Skeletal muscle cell (primary cell): ENCODE measurements around the gene ATP6V0A4.
"Not testable (repeated sequence)": the region's sequence is repeated elsewhere in the genome, so short reads cannot be mapped to it uniquely, and the experiment has no call there.

Experiments used
- DNase-seq: peaks from one replicate; pipeline ENCODE4 v3.0.0-alpha.2; 2010; ENCODE audit warnings: low read depth
- H3K4me3 ChIP-seq: 2 replicates; pipeline ENCODE4 v1.5.1; 2011; ENCODE audit warnings: low read depth, mild to moderate bottlenecking, control low read depth, low read length, moderate library complexity

ATP6V0A4 gene

DNA sequence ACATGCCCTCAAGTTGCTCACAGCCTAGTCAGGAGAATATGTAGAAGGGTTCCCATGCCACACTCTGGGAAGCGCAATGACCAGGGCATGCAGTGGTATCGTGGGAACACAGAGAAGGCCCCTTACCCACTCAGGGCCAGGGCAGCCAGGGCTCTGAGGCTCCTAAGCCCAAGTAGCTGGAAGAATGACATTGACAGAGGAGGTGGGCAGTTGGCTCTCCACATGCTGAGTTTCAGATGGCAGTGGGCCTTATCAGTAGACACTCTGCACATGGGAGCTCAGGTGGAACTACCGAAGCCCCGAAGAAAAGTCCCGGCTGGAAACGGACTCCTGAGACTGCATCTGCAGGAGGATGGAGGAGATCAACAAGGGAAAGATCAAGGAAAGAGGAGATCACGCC lies 81.1 kb downstream of the ATP6V0A4 start:
- no peak overlapping the region for H3K4me3 ChIP-seq
- no peak for DNase-seq

DNA sequence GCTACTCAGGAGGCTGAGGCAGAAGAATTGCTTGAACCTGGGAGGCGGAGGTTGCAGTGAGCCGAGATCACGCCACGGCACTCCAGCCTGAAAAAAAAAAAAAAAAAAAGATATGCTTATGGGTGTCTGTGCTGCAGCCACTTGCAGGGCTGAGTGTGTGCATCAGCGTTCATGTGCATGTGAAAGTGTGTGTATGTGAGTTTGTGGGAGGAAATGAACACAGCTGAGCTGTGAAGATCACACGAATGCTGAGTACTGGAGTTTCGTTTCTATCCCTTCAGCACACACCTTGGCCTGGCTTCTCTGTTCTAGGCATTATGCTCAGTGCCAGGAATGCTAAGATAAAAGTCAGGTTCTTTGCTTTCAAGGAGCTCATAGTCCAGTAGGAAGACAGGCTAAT lies 84.8 kb downstream of the ATP6V0A4 start:
- no peak overlapping the region for H3K4me3 ChIP-seq
- no peak for DNase-seq

DNA sequence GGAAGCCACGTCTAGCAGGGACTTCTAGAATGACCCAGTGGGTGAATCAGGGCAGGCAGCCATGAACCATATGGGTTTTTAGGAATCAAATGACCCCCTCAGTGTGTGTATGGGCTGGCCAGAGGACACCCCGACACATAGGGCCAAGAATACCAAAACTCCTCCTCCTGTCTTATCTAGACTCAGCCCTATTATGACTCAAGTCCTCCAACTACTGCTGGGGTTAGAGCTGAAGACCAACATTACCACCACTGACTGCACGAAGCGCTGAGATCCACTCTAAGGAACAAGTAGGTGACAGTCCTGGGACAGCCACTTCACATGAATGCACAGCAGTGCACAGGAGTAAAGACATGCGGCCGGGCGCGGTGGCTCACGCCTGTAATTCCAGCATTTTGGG lies 85.3 kb downstream of the ATP6V0A4 start:
- DNase-seq = no peak
- no peak overlapping the region for H3K4me3 ChIP-seq

DNA sequence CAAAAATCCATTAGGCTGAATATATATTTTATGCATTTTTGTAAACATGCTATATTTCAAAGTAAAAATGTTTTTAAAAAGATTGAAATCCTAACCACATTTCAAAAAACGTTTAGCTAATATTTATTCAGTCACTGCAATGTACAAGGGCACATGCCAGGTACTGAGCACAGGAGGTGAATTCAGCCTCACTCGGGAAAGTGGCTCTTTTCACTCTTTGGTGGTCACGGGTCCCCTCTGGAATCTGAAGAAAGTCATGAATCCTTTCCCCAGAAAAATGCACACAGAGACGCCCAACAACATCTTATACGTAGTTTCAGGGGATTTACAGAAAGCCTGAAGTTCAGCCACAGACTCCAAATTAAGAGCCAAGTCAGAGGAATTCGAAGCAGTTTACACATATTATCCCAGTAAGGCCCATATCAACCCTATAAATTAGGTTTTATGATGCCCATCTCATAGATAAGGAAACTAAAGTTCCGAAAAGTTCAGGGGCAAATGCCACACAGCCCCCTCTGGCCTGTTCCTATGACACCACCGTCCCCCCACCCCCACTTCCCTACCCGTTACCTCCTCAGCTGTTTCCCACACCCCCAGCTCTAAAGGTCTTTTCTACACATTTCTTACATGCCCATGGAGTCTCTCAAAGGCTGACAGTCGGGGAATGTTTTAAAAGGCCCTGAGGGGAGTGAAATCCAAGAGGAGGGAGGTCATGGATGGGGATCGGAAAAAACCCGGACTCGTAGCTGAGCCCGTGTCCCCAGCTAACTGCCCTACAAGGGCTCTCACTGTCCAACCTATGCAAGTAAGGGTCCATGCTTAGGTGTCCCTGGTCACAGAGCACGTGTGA lies 87.2 kb downstream of the ATP6V0A4 start:
- H3K4me3 ChIP-seq = no peak overlapping the region
- DNase-seq = no peak

DNA sequence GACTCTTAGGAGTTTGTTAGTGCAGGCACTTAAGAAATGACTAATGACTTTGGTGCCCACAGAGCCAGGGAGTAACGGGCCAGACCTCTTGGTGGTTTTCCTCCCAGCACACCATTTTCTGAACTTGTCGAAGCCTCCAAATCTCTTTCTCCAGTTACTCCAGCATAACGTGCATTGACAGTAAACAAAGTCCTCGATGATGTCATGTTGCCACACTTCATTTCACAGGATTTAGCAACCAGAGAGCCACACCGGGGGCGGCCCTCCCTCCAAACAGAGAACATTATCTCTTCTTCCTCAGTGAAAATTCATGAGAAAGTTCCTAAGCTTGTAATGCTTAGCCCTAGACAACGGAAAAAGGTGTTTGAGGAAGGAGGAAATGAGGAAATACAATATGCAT lies 92.8 kb downstream of the ATP6V0A4 start:
- H3K4me3 ChIP-seq = no peak overlapping the region
- DNase-seq = no peak

DNA sequence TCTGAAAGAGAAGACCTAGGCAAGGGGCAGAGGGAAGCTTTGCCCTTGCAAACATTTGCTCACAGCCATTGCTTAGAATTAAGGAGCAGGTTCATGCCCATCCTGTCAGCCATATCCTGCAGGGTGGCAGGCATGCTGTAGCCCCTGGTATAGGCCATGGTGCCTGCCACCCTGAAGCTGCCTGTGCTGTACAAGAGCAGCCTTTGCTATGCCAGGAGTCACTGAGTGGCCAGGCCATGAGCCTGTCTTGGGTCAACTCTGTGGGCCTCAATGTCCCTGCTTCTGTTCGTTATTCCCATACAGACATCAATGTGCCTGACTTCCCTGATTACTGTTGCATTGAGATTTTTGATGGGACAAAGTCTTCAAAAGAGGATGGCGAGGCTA lies 96.5 kb downstream of the ATP6V0A4 start:
- DNase-seq = no peak
- no peak overlapping the region for H3K4me3 ChIP-seq

DNA sequence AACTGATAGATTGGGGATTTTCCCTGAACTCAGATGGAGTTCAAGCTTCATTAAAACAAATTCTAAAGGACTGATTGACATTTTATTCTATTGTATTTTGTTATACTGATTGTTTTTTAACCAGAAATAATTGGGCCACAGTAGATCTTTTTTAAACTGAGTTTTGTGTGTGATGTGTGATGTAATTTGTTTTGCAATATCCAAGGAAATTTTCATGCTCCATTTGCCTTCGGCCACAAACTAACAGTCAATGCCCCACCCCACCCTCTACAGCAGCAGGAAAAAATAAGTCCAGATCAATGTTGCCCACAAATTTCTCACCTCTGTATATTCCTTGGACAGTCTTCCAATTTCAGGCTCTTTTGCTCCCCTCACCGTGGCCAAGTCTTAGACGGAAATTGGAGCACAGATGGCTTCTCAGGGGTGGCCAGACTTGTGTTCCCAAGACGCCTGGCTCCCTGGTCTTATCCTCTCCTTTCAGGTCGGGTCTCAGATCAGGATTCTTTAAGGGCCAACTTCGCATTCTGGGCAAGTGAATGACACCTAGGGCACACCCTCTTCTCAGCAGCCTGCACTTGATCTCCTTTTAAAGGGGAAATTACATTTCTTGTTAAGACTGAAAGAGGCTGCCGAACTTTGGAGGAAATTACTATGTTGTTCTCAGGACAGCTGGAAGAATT lies 97.0 kb downstream of the ATP6V0A4 start, which contains the start of gene SVOPL:
TSS of gene SVOPL (minus strand) at position 506 of the 680 bp plus-strand sequence. CDS start 22,317 bp downstream, outside the sequence.
- no peak for DNase-seq
- no peak within 1 kb of the TSS for H3K4me3 ChIP-seq

DNA sequence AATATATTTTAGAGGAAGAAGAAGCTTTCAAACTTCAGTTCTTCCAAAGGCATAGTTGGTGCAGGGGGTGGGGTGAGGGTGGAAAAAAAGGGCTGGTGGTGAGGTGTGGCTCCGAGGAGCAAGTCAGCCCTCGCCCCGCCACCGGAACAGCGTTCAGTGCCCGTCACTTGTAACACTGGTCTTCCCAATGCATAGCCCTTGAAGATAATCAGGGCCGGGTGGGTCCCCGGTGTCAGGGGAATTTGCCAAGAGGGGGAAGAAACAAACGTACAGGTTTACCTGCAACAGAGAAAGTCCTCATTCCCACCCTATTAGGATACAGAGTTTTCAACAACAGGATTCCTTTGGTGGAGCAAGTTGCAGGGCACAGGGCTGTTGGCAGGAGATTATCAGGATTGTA lies 98.3 kb downstream of the ATP6V0A4 start:
- DNase-seq = no peak
- no peak overlapping the region for H3K4me3 ChIP-seq

DNA sequence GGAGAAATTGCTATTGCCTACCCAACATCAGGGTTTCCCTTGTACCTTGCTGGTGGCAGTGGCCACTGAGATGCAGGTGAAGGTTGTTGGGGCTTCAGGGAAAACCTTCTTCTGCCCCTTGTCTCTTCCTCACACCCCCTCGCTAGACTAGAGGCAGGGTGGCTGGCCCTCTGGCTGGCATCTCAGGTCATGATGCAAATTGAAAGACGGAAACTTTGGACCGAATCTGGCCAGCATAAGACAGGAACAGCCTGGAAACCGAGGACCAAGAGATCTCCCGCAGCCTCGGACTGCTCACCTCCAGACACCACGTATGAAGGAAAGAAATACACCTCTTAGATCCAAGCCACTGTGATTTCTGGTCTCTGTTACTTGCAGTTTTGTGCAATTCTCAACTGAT lies 99.7 kb downstream of the ATP6V0A4 start:
- DNase-seq = no peak
- H3K4me3 ChIP-seq = no peak overlapping the region

DNA sequence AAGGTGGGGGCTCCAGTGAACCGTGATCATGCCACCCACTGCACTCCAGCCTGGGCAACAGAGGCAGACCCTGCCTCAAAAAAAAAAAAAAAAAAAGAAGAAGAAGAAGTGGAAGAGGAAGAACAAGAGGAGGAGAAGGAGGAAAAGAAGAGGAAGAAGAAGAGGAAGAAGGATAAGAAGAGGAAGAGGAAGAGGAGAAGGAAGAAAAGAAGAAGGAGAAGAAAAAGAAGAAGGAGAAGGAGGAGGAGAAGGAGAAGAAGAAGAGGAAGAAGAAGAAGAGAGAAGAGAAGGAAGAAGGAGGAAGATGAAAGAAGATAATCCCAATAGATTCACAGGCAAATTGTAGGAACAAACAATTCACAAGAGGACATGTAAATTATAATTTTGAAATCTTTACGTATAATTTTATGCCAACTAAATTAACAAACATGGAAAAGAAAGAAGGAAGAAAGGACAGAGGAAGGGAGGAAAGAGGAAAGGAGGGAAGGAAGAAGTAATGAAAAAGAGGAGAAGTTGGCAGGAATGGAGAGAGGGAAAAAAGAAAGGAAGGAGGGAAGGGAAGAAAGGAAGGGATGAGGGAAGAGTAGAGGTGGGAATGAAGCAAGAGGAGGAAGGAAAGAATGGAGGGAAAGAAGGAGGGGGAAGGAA lies 100.3 kb downstream of the ATP6V0A4 start:
- DNase-seq = no peak

DNA sequence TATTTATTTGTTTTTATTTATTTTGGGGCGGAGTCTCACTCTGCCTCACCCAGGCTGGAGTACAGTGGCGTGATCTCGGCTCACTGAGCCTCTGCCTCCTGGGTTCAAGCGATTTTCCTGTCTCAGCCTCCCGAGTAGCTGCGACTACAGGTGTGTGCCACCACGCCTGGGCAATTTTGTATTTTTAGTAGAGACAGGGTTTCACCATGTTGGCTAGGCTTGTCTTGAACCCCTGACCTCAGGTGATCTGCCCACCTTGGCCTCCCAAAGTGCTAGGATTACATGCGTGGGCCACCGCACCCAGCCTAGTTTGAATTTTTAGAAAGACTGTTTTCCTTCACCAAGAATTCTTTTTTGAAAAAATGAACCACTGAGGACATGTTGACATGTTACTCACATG lies 102.2 kb downstream of the ATP6V0A4 start:
- DNase-seq, H3K4me3 ChIP-seq: not testable (repeated sequence)

More for the DNA sequence above, 100.3 kb downstream of the ATP6V0A4 start:
- no peak overlapping the region for H3K4me3 ChIP-seq

DNA sequence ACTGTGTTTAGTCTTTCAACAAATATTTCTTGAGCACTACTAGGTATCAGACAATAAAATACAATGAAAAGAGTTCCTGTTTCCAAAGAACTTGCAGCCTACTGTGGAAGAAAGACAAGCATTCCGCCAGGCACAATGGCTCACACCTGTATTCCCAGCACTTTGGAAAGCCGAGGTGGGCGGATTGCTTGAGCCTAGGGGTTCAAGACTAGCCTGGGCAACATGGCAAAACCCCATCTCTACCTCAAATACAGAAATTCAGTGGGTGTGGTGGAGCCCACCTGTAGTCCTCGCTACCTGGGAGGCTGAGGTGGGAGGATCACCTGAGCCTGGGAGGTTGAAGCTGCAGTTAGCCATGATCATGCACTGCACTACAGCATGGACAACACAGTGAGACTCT lies 102.9 kb downstream of the ATP6V0A4 start:
- DNase-seq = no peak
- no peak overlapping the region for H3K4me3 ChIP-seq

DNA sequence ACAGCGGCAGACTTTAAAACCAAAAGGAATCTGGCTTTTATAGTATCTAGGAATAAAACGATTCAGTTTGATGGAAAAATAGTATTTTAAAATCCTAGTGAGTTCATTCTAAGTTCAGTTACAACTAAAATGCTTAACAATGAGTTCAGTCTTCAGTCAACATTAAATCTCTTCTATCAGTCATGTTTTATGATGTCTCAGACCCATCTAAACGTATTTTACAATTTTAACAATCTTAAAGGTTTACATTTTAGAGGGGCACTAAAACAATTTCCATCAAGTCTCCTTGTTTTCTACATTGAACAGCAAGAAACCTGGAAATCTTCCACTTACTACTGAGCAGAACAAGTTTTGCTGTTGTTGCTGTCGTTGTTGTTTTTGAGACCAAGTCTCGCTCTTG lies 106.8 kb downstream of the ATP6V0A4 start:
- H3K4me3 ChIP-seq = no peak overlapping the region
- no peak for DNase-seq

DNA sequence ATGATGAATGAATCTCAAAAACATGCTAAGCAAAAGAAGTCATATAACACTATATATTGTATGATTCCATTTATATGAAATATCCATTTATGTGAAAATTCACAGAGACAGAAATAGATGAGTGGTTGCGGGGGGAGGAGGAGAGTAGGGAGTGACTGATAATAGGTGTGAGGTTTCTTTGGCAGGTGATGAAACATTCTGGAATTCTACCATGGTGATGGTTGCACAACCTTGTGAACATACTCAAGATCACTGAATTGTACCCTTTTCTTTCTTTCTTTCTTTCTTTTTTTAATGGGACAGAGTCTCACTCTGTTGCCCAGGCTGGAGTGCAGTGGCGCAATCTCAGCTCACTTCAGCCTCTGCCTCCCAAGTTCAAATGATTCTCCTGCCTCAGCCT lies 107.5 kb downstream of the ATP6V0A4 start:
- no peak overlapping the region for H3K4me3 ChIP-seq
- DNase-seq = no peak

DNA sequence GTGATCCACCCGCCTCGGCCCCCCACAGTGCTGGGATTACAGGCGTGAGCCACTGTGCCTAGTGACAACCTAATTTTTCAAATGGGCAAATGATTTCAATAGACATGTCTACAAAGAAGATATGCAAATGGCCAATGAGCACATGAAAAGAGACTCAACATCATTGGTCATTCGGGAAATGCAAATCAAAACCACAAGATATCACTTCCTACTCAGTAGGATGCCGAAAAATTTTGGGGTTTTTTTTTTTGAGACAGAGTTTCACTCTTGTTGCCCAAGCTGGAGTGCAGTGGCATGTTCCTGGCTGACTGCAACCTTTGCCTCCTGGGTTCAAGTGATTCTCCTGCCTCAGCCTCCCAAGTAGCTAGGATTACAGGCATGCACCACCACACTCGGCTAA lies 110.0 kb downstream of the ATP6V0A4 start:
- not testable (repeated sequence) for H3K4me3 ChIP-seq, DNase-seq

DNA sequence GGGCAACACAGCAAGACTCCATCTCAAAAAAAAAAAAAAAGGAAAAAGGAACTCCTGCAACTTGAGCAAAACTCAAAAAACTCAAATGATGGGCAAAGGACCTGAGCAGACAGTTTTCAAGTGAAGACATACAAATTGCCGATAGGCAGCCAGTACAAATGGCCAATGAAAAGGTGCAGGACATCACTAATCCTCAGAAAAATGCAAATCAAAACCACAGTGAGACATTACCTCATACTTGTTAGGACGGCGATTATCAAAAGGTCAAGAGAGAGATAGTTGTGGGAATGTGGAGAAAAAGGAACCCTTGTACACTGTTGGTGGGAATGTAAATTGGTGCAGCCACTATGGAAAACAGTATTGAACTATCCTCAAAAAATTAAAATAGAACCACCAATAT lies 113.7 kb downstream of the ATP6V0A4 start:
- no peak for DNase-seq
- no peak overlapping the region for H3K4me3 ChIP-seq

DNA sequence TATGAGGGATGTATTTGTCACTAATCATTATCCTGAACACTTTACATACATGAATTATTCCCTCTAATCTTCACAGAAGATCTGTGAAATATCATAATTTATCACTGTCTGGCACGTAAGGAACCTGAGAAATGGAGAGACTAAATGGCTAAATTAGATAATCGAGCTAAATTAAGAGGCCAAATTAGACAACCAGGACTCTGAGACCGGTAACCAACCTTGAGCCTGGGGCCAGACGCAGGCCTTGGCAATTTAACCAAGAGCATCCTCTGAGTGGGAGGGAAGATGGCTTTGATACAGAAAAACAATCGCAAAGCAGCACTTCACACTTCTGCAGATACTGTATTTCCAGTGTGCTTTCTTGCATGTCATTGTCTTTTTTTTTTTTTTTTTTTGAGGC lies 118.2 kb downstream of the ATP6V0A4 start:
- no peak for DNase-seq

DNA sequence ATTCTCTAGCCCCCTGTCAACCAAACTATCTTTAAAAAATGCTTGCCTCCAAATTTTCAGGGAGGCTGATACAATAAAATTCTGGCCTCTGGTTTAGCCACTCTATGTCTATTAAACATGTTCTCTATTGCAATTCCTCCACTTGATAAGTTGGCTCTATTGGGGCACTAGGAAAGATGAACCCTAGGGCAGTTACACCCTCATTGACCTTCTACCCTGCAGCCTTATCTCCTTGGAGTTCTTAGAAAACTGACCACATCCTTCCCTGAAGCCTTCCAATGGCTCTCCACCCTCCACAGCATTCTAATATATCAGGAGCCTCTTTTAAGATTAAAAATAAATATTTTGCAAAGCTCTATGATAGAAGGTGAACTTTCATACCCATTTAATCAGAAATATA lies 127.4 kb downstream of the ATP6V0A4 start:
- H3K4me3 ChIP-seq = no peak overlapping the region
- no peak for DNase-seq

More for the DNA sequence above, 118.2 kb downstream of the ATP6V0A4 start:
- no peak overlapping the region for H3K4me3 ChIP-seq

DNA sequence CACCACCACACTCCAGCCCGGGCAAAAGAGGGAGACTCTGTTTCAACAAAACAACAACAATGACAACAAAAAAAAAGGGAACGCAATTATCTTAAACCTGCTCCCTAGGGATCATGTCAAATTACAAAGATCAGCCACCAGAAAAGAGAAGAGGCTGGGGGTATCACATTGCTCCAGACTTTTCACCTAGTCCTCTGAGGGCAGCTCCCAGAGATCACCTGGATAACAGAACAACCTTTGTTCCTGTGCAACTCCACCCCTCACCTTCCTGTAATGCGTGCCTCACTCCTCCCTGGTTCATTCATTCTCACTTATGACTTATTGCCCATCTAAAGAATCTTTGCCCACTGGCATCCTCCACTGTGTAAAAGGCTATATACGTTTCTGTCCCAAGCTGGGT lies 128.6 kb downstream of the ATP6V0A4 start:
- DNase-seq = no peak
- H3K4me3 ChIP-seq = no peak overlapping the region

DNA sequence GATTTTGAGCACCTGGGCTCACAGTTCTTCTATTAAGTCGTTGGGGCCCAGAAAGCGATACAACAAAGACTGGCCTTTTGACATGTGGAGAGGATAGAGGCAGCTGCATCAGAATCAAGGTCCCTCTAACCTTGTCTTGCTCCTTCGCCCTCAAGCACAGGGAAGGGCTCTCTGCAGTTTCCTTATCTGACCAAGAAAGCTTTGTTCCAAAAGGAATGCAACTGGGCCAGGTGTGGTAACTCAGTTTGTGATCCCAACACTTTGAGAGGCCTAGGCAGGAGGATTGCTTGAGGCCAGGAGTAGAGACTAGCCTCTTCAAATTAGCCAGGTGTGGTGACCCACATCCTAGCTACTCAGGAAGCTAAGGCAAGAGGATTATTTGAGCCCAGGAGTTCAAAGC lies 129.1 kb downstream of the ATP6V0A4 start:
- DNase-seq = no peak
- no peak overlapping the region for H3K4me3 ChIP-seq
